Activated T-helper 1 cell treated with anti-CD3 and anti-CD28 coated beads, Interleukin-12 subunit alpha, Interleukin-12 subunit beta, Interleukin-2, Interleukin-4 antibody, amounts not matched to agents 30 ng/mL and 10 ng/mL and 1 ng/mL, durations not matched to agents 14 hours and 24 hours and 36 hours (primary cell): Measurements from ENCODE around the gene EPB42. TPM values are rescaled to one million over a fixed set of nuclear protein-coding genes. Genes with fewer than 3 reads are reported as not detected.

Experiments used
- DNase-seq: peaks from one replicate; pipeline ENCODE4 v3.0.0; 2021; ENCODE audit warnings: low spot score
- H3K27ac Mint-ChIP-seq: one replicate; pipeline ENCODE4 v1.8.0; 2021; ENCODE audit warnings: mild to moderate bottlenecking, mixed read lengths
- H3K27me3 Mint-ChIP-seq: one replicate; pipeline ENCODE4 v1.8.0; 2022; ENCODE audit warnings: mild to moderate bottlenecking, moderate library complexity, mixed read lengths; ENCODE audit not compliant: insufficient read depth
- H3K36me3 Mint-ChIP-seq: one replicate; pipeline ENCODE4 v1.8.0; 2021; ENCODE audit warnings: low read depth, mixed read lengths
- H3K4me1 Mint-ChIP-seq: one replicate; pipeline ENCODE4 v1.8.0; 2021; ENCODE audit warnings: low read depth, mixed read lengths
- H3K4me3 Mint-ChIP-seq: one replicate; pipeline ENCODE4 v1.8.0; 2021; ENCODE audit warnings: mild to moderate bottlenecking, moderate library complexity, mixed read lengths
- H3K9me3 Mint-ChIP-seq: one replicate; pipeline ENCODE4 v1.8.0; 2021; ENCODE audit warnings: mixed read lengths
- intact Hi-C: fragments of 100-400 bp; cut with micrococcal nuclease; formaldehyde crosslinking; loops from one replicate; pipeline ENCODE4 v1.15.1; 2024
- total RNA-seq: library from RNA; stranded (reverse); gene quantifications from 2 replicates; pipeline ENCODE4 v1.2.3, GENCODE V29; 2022

Gene EPB42
- total RNA-seq, 1 donor from 2014 or later: not detected

- intact Hi-C loops: loop anchor here (2.0 kb wide), 1 partner anchor 16 kb away; no protein-coding TSS in a partner anchor
- peaks cover 35% of the 10 kb centered on the region for H3K36me3 Mint-ChIP-seq
- H3K27ac Mint-ChIP-seq: no peak overlapping the region
- no peaks in the 10 kb centered on the region for H3K9me3 Mint-ChIP-seq
- H3K27me3 Mint-ChIP-seq: no peaks in the 10 kb centered on the region
- no peak for DNase-seq
- peaks cover 17% of the 10 kb centered on the region for H3K4me1 Mint-ChIP-seq
- H3K4me3 Mint-ChIP-seq: no peak overlapping the region
Measured at GRCh38 chr15:43150191-43150929, 70.5 kb downstream of the EPB42 start.

Other genes with a start within 250 kb of the EPB42 start
- 29.1 and 35.3 TPM in 2 replicates for gene UBR1, start 115.0 kb downstream of the EPB42 start, total RNA-seq
- gene TMEM62, start 87.4 kb downstream of the EPB42 start, total RNA-seq: 16.4 and 18.6 TPM in 2 replicates
- 57.7 and 60.2 TPM in 2 replicates for gene CCNDBP1, start 35.6 kb downstream of the EPB42 start, total RNA-seq
- not detected in 2 replicates for gene TGM5, start 45.9 kb upstream of the EPB42 start, total RNA-seq
- not detected in 2 replicates for gene TGM7, start 81.2 kb upstream of the EPB42 start, total RNA-seq
- 15.4 and 15.7 TPM in 2 replicates for gene LCMT2, start 109.6 kb upstream of the EPB42 start, total RNA-seq
- 32.9 and 34.9 TPM in 2 replicates for gene ZSCAN29, start 150.0 kb upstream of the EPB42 start, total RNA-seq
- 46.5 and 47.2 TPM in 2 replicates for gene TUBGCP4, start 150.1 kb upstream of the EPB42 start, total RNA-seq